Loucy (cell line): ENCODE data around the gene SPTBN2.

Experiments used
- H2AFZ ChIP-seq: fragments of 200-600 bp; sonication (generic); 2 replicates; pipeline ENCODE4 v1.6.0; 2016; ENCODE audit warnings: antibody characterized with exemption, mild to moderate bottlenecking, low read length, moderate library complexity
- H3F3A ChIP-seq: fragments of 200-600 bp; 2 replicates; pipeline ENCODE4 v1.6.0; 2016; ENCODE audit warnings: antibody characterized with exemption, low read depth, mild to moderate bottlenecking
- H3K27me3 ChIP-seq: fragments of 200-600 bp; sonication (generic); 2 replicates; pipeline ENCODE4 v1.6.1; 2014; ENCODE audit warnings: low read length, mild to moderate bottlenecking; ENCODE audit not compliant: insufficient read depth, poor library complexity, severe bottlenecking
- H3K36me3 ChIP-seq: fragments of 200-600 bp; sonication (generic); 2 replicates; pipeline ENCODE4 v1.6.1; 2016; ENCODE audit warnings: low read length; ENCODE audit not compliant: insufficient read depth
- H3K4me1 ChIP-seq: fragments of 200-600 bp; sonication (generic); 2 replicates; pipeline ENCODE4 v1.5.1; 2014; ENCODE audit warnings: low read length, mild to moderate bottlenecking; ENCODE audit not compliant: insufficient read depth, poor library complexity, severe bottlenecking
- H3K4me2 ChIP-seq: fragments of 200-600 bp; sonication (generic); 2 replicates; pipeline ENCODE4 v1.6.0; 2014; ENCODE audit warnings: antibody characterized with exemption, low read length, low read depth, mild to moderate bottlenecking; ENCODE audit not compliant: poor library complexity, severe bottlenecking
- H3K4me3 ChIP-seq: fragments of 200-600 bp; sonication (generic); 2 replicates; pipeline ENCODE4 v1.5.1; 2014; ENCODE audit warnings: low read length, mild to moderate bottlenecking, mixed read lengths; ENCODE audit not compliant: poor library complexity, severe bottlenecking
- H3K79me2 ChIP-seq: fragments of 200-600 bp; sonication (generic); 2 replicates; pipeline ENCODE4 v1.6.1; 2014; ENCODE audit warnings: low read length; ENCODE audit not compliant: insufficient read depth
- H3K9ac ChIP-seq: fragments of 200-600 bp; sonication (generic); 2 replicates; pipeline ENCODE4 v1.6.0; 2014; ENCODE audit warnings: mild to moderate bottlenecking, low read depth, low read length, moderate library complexity; ENCODE audit not compliant: poor library complexity, severe bottlenecking
- H3K9me2 ChIP-seq: fragments of 200-600 bp; sonication (generic); replicated peaks from 2 replicates; pipeline ENCODE4 v1.6.1; 2016; ENCODE audit warnings: low read depth, low read length, mixed read lengths
- H3K9me3 ChIP-seq: fragments of 200-600 bp; sonication (generic); 2 replicates; pipeline ENCODE4 v1.6.1; 2014; ENCODE audit warnings: mild to moderate bottlenecking, antibody characterized with exemption, low read length, low read depth; ENCODE audit not compliant: insufficient read depth
- H4K20me1 ChIP-seq: fragments of 200-600 bp; sonication (generic); 2 replicates; pipeline ENCODE4 v1.6.0; 2014; ENCODE audit warnings: antibody characterized with exemption, low read length, mild to moderate bottlenecking; ENCODE audit not compliant: insufficient read depth, poor library complexity, severe bottlenecking
- EZH2phosphoT487 ChIP-seq: fragments of 200-600 bp; IDR thresholded peaks from 2 replicates; pipeline ENCODE4 v1.6.1; 2018; ENCODE audit warnings: antibody characterized with exemption, mild to moderate bottlenecking, moderate library complexity, borderline replicate concordance
- TF ChIP-seq, protein P1 (sequence below): fragments of 200-600 bp; sonication (generic); conservative IDR thresholded peaks from 2 replicates; pipeline ENCODE4 v1.5.1; 2014; ENCODE audit warnings: mild to moderate bottlenecking, antibody characterized with exemption, low read length

The SPTBN2 gene

DNA sequence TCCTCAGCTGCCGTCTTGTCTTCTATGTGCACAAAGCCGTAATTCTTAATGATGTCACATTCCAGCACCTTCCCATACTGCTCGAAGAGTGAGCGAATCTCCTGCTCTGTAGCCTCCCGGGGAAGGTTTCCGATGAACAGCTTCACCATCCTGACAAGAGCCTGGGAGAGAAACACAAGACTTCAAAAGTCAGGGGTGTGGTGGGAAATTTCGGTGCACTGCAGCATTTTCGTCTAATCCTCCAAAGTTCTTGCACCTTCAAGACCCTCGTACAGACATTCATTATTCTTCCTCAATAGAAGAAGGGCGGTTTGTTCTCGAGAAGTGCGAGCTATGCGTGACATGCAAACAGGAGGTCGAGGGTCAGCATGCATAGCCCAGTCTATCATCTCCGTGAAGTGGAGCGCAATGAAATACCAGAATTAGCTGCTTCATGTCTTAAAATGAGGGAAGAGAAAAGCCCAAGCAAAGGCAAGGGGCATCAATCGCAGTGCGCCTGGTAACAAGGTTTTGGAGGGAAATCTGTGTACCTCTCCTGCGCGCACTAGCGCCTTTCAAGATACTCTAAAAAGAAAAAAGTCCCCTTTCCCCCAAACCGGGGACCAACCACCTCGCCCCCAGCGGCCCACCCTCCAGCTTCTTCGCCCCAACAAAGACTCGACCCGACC, 52.0 kb downstream of the SPTBN2 start:
- Histone ChIP-seq H3K4me3 (peak overlapping the region; percentile 77), H3K36me3 (no peaks in the 10 kb centered on the region), H2AFZ (peak overlapping the region; percentile 86), H3K4me2 (peak overlapping the region; percentile 78), H3K79me2 (peaks cover 44% of the 10 kb centered on the region), H3K27me3 (no peaks in the 10 kb centered on the region), H3F3A (peaks cover 4% of the 10 kb centered on the region), H3K4me1 (peaks cover 38% of the 10 kb centered on the region), H3K9me3 (no peaks in the 10 kb centered on the region), H3K9me2 (no peaks in the 10 kb centered on the region), H3K9ac (peak overlapping the region; percentile 74), H4K20me1 (peaks cover 24% of the 10 kb centered on the region)
- TF ChIP-seq, protein P1, sequence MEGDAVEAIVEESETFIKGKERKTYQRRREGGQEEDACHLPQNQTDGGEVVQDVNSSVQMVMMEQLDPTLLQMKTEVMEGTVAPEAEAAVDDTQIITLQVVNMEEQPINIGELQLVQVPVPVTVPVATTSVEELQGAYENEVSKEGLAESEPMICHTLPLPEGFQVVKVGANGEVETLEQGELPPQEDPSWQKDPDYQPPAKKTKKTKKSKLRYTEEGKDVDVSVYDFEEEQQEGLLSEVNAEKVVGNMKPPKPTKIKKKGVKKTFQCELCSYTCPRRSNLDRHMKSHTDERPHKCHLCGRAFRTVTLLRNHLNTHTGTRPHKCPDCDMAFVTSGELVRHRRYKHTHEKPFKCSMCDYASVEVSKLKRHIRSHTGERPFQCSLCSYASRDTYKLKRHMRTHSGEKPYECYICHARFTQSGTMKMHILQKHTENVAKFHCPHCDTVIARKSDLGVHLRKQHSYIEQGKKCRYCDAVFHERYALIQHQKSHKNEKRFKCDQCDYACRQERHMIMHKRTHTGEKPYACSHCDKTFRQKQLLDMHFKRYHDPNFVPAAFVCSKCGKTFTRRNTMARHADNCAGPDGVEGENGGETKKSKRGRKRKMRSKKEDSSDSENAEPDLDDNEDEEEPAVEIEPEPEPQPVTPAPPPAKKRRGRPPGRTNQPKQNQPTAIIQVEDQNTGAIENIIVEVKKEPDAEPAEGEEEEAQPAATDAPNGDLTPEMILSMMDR = no peak
- TF ChIP-seq EZH2phosphoT487 = no peak

DNA sequence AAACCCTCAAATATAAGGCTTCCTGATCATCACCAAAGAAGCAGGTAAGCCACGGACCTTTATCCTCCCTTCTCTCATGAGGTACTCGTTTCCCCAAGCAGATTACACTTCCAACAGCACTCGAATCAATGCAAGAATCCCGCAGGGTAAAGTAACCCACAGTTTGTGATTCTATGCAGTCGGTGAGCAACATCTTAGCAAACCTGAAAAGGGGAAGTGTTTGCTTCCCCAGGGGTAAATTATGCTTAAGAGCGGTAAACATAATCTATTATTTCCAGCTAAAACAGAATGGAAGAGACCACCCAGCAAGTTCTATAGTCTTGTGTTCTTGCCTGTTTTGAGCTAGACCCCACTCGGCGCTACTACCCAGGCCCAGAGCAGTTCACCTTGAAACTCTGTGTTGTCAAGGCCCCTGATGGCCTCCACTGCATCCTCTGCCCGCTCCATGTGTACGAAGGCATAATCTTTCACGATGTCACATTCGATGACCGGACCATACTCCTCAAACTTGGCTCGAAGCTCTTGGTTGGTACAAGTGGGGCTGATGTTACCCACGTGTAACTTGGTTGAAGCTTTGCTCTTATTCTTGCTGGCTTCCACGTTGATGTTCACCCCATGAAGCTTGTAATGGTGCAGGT, 52.6 kb downstream of the SPTBN2 start:
- Histone ChIP-seq H3K4me1 (peaks cover 38% of the 10 kb centered on the region), H4K20me1 (peaks cover 24% of the 10 kb centered on the region), H3K4me3 (peak overlapping the region; percentile 77), H3K27me3 (no peaks in the 10 kb centered on the region), H3K9me3 (no peaks in the 10 kb centered on the region), H2AFZ (no peak overlapping the region), H3K4me2 (peak overlapping the region; percentile 78), H3K9me2 (no peaks in the 10 kb centered on the region), H3K36me3 (no peaks in the 10 kb centered on the region), H3F3A (peaks cover 4% of the 10 kb centered on the region), H3K79me2 (peaks cover 51% of the 10 kb centered on the region), H3K9ac (peak overlapping the region; percentile 74)
- TF ChIP-seq, protein P1 = no peak
- TF ChIP-seq EZH2phosphoT487 = no peak

DNA sequence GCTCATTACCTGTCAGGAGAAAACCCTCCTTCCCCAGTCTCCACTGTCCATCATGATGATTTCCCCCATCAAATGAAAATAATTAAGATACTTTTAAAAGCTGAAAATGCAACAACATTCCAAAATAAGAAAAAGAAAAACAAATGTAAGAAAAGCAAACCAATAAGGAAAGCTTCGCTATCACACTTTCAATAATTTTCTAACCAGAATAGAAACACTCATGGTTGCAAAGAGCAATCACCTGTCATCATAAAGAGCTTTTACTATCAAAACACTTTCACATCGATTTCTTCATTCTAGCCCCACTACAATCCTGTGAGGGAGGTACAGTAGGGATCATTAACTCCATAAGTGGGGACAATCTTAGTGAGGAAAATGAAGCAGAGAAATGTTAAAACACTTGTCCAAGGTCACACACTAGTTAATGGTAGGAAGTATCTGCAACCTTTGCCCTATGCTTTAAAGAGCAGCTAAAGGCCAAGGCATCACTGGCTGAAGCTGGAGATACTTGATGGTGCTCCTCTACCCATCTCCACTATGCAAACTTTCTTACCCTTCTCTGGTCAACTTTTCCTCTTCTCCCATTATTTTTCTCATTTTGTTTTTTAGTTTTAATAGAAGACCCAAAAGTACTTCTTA, 53.9 kb downstream of the SPTBN2 start:
- H3K9ac ChIP-seq = peak overlapping the region; percentile 74
- H3K27me3 ChIP-seq = no peaks in the 10 kb centered on the region
- H4K20me1 ChIP-seq = peaks cover 29% of the 10 kb centered on the region
- no peak overlapping the region for H2AFZ ChIP-seq
- H3F3A ChIP-seq = peaks cover 4% of the 10 kb centered on the region
- no peak for TF ChIP-seq EZH2phosphoT487
- TF ChIP-seq, protein P1 = no peak
- H3K4me3 ChIP-seq = peak overlapping the region; percentile 77
- H3K36me3 ChIP-seq = no peaks in the 10 kb centered on the region
- H3K4me2 ChIP-seq = peak overlapping the region; percentile 78
- peaks cover 42% of the 10 kb centered on the region for H3K4me1 ChIP-seq
- peaks cover 64% of the 10 kb centered on the region for H3K79me2 ChIP-seq
- no peaks in the 10 kb centered on the region for H3K9me3 ChIP-seq
- H3K9me2 ChIP-seq = no peaks in the 10 kb centered on the region
